GM19452 (cell line): ENCODE data around the gene DMBT1.

ENCODE experiments used
- ATAC-seq: cut with Tn5 transposase; IDR thresholded peaks from one replicate; pipeline ENCODE4 v1.9.1; 2021; ENCODE audit not compliant: unreplicated experiment

The DMBT1 gene

DNA sequence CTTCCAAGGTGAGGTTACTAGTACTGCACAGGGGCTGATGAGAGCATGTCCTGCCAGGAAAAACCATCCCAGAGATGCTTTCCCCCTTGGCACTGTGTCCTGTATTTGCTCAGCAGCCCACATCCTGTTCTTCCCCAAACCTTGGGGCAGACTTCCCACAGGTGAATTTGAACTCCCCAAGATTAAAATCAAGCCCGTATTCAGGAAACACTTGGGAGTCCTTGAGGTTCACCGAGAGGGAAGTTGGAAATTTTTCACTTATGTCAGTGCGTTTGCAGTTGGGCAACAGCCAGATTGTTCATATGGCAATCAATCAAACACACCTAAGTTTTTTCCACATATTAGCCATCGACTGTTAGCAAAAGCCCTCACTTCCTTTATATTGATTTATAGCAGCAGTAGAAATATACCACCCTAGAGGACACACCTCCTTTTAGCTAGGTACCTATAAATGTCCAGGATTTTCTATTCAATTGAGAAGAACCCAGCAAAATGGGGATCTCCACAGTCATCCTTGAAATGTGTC is at the start of gene DMBT1:
DMBT1 (plus strand) TSS at position 476 of the 526 bp plus-strand sequence; CDS start at position 493, 17 bp downstream.
- ATAC-seq, result no peak

DNA sequence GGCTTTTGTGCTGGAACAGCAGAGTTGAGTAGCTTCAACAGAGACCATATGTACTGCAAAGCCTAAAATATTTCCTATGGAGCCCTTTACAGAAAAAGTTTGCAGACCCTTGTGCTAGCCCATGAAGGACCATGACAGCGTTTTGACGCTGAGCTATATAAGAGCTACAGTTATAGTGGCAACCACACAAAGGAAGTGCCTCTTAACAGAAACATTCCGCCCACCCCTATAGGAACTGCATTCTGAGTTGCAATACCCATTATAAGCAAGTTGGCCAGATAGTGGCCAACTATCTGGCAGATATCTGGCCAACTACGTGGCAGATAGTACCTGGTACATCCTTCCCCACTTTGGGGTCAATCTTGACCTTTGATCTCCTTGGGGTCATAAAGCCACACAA is 47.5 kb upstream of the DMBT1 start:
- ATAC-seq, result no peak

DNA sequence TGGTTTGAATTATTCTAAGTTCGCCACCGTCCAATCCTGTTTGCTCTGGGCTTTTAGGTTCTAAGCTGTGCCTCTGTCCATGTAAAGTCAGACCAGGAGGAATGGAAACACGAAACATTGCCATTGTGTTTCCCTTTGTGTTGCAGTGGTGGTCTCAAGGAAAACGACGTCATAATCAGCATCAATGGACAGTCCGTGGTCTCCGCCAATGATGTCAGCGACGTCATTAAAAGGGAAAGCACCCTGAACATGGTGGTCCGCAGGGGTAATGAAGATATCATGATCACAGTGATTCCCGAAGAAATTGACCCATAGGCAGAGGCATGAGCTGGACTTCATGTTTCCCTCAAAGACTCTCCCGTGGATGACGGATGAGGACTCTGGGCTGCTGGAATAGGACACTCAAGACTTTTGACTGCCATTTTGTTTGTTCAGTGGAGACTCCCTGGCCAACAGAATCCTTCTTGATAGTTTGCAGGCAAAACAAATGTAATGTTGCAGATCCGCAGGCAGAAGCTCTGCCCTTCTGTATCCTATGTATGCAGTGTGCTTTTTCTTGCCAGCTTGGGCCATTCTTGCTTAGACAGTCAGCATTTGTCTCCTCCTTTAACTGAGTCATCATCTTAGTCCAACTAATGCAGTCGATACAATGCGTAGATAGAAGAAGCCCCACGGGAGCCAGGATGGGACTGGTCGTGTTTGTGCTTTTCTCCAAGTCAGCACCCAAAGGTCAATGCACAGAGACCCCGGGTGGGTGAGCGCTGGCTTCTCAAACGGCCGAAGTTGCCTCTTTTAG is 46.3 kb upstream of the DMBT1 start:
- no peak for ATAC-seq

DNA sequence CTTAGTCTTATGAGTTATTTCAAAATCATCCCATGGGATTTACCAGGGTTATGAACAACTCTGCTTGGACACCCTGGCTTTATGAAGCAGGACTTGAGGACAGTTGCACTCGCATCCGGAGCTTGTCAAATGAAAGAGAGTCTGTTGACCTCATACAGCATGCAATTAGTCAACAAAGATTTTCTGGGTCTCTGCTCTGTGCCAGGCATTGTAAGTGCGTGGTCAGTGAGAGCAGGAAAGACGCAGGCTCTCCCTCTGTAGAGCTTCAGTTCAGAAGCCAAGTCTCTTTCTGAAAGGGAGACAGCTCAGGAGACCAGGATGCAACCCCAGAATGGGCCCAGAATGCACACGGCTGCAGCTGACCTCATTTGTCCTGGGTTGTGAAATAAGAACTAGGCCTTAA is 45.5 kb upstream of the DMBT1 start:
- no peak for ATAC-seq

DNA sequence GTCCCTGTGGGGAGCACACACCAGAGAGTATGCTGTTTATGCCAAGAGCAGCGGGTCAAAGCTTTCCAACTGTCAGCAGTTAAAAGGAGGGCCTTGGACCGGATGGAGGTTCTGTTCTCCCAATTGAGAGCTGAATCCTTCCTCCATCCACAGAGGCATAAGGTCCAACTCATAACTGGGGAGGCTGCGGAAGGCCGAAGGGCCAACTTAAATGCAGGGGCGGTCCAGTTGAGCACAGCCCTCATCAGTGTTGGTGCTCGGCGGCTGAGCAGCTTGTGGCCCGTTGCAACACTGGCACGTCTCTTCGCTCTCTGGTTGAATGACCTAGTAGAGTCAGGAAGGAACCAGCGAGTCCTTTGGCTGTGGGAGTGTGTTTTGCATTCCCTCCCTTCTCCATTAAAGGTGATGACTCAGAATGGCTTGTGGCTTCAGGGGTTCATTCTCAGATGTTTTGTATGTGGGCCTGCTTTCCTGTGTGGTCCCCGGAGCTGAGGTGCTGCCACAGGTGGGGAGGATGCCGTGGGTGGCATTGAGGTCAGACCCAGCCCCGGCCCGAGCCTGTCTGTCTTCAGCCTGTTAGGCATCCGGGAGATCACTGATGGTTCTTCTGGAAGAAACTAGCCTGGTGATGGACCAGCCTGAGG is 44.8 kb upstream of the DMBT1 start:
- no peak for ATAC-seq

- ATAC-seq, result no peak
These were observed 43.8 kb upstream of the DMBT1 start for GRCh38 chr10:122516734-122517133.

GRCh38 chr10:122519144-122519543 is 41.4 kb upstream of the DMBT1 start:
- ATAC-seq, result no peak

- ATAC-seq, result no peak
These were observed 40.7 kb upstream of the DMBT1 start for GRCh38 chr10:122519873-122520272.

- no peak for ATAC-seq
These were observed 39.5 kb upstream of the DMBT1 start for GRCh38 chr10:122521011-122521410.

- ATAC-seq, result no peak
These were observed 35.7 kb upstream of the DMBT1 start for GRCh38 chr10:122524811-122525210.

GRCh38 chr10:122525788-122526187 is 34.8 kb upstream of the DMBT1 start:
- ATAC-seq, result no peak

GRCh38 chr10:122526892-122527291 is 33.7 kb upstream of the DMBT1 start:
- no peak for ATAC-seq

- ATAC-seq, result no peak
These were observed 30.4 kb upstream of the DMBT1 start for GRCh38 chr10:122530177-122530576.

GRCh38 chr10:122531261-122531660 is 29.3 kb upstream of the DMBT1 start:
- ATAC-seq, result no peak

DNA sequence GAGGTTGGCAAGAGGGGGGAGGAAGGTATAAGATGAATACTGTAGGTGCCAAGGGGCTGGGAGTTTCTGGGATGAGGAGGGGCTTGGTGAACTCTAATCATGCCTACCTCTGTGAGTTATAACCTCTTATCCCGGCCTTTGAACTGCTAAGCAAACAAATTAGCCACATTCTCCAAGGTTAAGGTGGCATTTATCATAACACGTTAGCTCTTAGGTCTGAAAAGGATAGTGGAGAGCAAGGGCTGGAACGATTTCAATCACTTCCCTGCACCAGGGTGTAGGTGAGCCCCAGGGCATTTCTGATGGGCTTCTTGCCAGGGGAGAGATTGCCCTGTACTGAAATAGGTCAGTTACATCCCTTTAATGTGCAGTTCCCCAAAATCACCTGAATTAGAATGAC is 28.6 kb upstream of the DMBT1 start:
- no peak for ATAC-seq

DNA sequence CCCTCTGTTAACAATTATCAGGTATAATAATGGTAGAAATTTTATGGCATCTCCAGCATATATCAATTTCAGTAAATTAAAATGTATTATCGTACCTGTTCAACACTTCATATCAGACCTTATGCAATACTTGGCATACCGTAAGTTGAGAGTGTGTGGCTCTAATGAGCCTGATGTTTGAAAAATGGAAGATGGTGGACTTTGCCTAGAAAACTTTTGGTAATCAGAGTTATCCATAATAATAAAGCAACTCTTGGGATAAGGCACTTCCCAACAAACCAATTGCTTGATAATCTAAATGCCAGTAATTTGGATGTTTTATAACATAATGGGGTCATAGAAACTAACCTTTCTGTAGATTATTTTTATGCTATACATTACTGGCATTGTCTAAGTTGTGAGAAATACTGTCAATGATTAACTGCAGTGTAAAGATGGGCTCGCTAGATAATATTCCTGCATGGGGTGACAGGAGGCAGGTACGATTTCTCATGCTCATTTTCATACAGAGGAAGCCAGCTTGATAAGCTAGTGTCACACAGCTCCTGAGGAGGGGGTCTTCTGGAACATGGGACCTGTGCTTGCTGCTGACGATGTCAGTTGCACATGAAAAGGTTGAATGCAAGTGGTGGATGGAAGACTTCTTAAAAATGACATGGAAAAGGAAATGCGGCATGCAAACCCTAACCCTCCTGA is 27.8 kb upstream of the DMBT1 start:
- no peak for ATAC-seq

GRCh38 chr10:122537545-122537944 is 23.0 kb upstream of the DMBT1 start:
- ATAC-seq, result no peak

- no peak for ATAC-seq
These were observed 19.0 kb upstream of the DMBT1 start for GRCh38 chr10:122541541-122542002.

DNA sequence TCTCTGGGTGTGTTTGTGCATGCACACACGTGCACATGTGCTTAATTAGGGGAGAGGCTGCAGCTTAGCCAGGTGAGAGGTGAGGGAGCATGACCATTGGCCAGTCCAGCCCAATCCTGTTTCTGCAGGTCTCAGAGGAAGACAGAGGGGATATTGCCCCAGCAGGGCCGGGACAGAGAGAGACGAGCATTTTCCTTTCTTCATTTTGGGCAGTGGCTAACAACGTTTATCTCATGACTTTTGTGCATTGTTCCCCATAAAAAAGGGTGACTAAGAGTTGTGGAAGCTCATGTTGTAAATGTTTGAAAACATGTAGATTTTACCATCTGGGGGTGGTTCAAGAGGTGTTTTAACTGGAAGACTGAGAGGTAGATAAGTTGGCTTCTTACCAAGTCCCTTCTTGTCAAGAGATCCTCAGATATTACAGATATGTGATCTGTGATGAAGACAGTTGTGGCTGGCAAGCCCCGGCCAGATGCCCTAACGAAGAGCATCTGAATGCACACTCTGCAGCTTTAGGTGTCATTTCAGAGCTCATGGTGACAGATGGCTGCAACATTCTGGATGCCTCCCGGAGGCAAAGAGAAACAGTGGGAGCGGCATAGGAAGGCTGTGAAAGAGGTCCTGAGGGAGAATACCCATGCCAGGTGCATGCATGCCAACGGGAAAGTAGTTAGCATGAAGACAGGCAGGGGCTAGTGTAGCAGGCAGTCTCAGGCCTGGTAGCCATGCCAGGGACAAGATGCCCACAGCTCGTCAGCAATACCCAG is 16.7 kb upstream of the DMBT1 start:
- ATAC-seq, result no peak

- ATAC-seq, result no peak
These were observed 16.1 kb upstream of the DMBT1 start for GRCh38 chr10:122544493-122544892.

- ATAC-seq, result no peak
These were observed 14.3 kb upstream of the DMBT1 start for GRCh38 chr10:122546242-122546641.
